Neuron (in vitro differentiated cells): Measurements from ENCODE around the gene AGO3.

Experiments used
- H2AFZ ChIP-seq: one replicate; pipeline ENCODE4 v1.6.1; 2013; ENCODE audit warnings: low read depth, mild to moderate bottlenecking, inconsistent platforms, low read length, moderate library complexity
- H3K27me3 ChIP-seq: one replicate; pipeline ENCODE4 v1.6.1; 2013; ENCODE audit warnings: low read length; ENCODE audit not compliant: insufficient read depth
- H3K36me3 ChIP-seq: one replicate; pipeline ENCODE4 v1.6.1; 2013; ENCODE audit warnings: low read length; ENCODE audit not compliant: insufficient read depth
- H3K4me1 ChIP-seq: one replicate; pipeline ENCODE4 v1.6.1; 2013; ENCODE audit warnings: low read length; ENCODE audit not compliant: insufficient read depth
- H3K4me3 ChIP-seq: 2 replicates; pipeline ENCODE4 v1.5.1; 2013; ENCODE audit warnings: mild to moderate bottlenecking, low read length, moderate library complexity
- H3K9me3 ChIP-seq: one replicate; pipeline ENCODE4 v1.6.1; 2013; ENCODE audit warnings: low read length

AGO3 gene

GRCh38 chr1:35894183-35894582 lies 36.7 kb upstream of the AGO3 start:
- Histone ChIP-seq H3K9me3 (no peaks in the 10 kb centered on the region), H3K36me3 (peaks cover 92% of the 10 kb centered on the region), H3K27me3 (no peaks in the 10 kb centered on the region), H3K4me3 (no peak overlapping the region), H2AFZ (no peak overlapping the region), H3K4me1 (no peaks in the 10 kb centered on the region)

GRCh38 chr1:35894656-35895055 lies 36.2 kb upstream of the AGO3 start:
- Histone ChIP-seq H3K4me1 (no peaks in the 10 kb centered on the region), H3K36me3 (peaks cover 93% of the 10 kb centered on the region), H3K9me3 (no peaks in the 10 kb centered on the region), H3K4me3 (no peak overlapping the region), H3K27me3 (no peaks in the 10 kb centered on the region), H2AFZ (no peak overlapping the region)

GRCh38 chr1:35899941-35900340 lies 31.0 kb upstream of the AGO3 start:
- Histone ChIP-seq H3K36me3 (peaks cover 85% of the 10 kb centered on the region), H3K9me3 (no peaks in the 10 kb centered on the region), H3K27me3 (no peaks in the 10 kb centered on the region)

GRCh38 chr1:35901235-35901634 lies 29.7 kb upstream of the AGO3 start:
- peaks cover 85% of the 10 kb centered on the region for H3K36me3 ChIP-seq
- no peaks in the 10 kb centered on the region for H3K4me1 ChIP-seq
- H3K27me3 ChIP-seq = no peaks in the 10 kb centered on the region
- no peaks in the 10 kb centered on the region for H3K9me3 ChIP-seq
- no peak overlapping the region for H2AFZ ChIP-seq
- H3K4me3 ChIP-seq = no peak overlapping the region

More at GRCh38 chr1:35899941-35900340, 31.0 kb upstream of the AGO3 start:
- Histone ChIP-seq H3K4me3 (no peak overlapping the region), H2AFZ (no peak overlapping the region), H3K4me1 (no peaks in the 10 kb centered on the region)

- H3K9me3 ChIP-seq = no peaks in the 10 kb centered on the region
- H3K4me3 ChIP-seq = no peak overlapping the region
- no peaks in the 10 kb centered on the region for H3K27me3 ChIP-seq
- H3K4me1 ChIP-seq = no peaks in the 10 kb centered on the region
- H3K36me3 ChIP-seq = peaks cover 84% of the 10 kb centered on the region
- H2AFZ ChIP-seq = no peak overlapping the region
These were observed 28.2 kb upstream of the AGO3 start for GRCh38 chr1:35902671-35903070.

GRCh38 chr1:35914717-35915116 lies 16.2 kb upstream of the AGO3 start:
- Histone ChIP-seq H3K27me3 (no peaks in the 10 kb centered on the region), H2AFZ (no peak overlapping the region), H3K4me1 (no peaks in the 10 kb centered on the region), H3K9me3 (no peaks in the 10 kb centered on the region), H3K4me3 (no peak overlapping the region), H3K36me3 (peaks cover 84% of the 10 kb centered on the region)

GRCh38 chr1:35915693-35916092 lies 15.2 kb upstream of the AGO3 start:
- Histone ChIP-seq H3K9me3 (no peaks in the 10 kb centered on the region), H3K27me3 (no peaks in the 10 kb centered on the region), H2AFZ (no peak overlapping the region), H3K36me3 (peaks cover 84% of the 10 kb centered on the region), H3K4me1 (no peaks in the 10 kb centered on the region), H3K4me3 (no peak overlapping the region)

- Histone ChIP-seq H3K4me3 (no peak overlapping the region), H3K4me1 (no peaks in the 10 kb centered on the region), H3K36me3 (peaks cover 37% of the 10 kb centered on the region), H3K27me3 (no peaks in the 10 kb centered on the region), H3K9me3 (no peaks in the 10 kb centered on the region), H2AFZ (no peak overlapping the region)
These were observed 7.1 kb upstream of the AGO3 start for GRCh38 chr1:35923791-35924221.

- H2AFZ ChIP-seq = no peak overlapping the region
- H3K27me3 ChIP-seq = no peaks in the 10 kb centered on the region
- H3K36me3 ChIP-seq = peaks cover 29% of the 10 kb centered on the region
- no peak overlapping the region for H3K4me3 ChIP-seq
- H3K9me3 ChIP-seq = no peaks in the 10 kb centered on the region
- H3K4me1 ChIP-seq = peaks cover 2% of the 10 kb centered on the region
These were observed 6.1 kb upstream of the AGO3 start for GRCh38 chr1:35924838-35925237.

- Histone ChIP-seq H3K4me3 (no peak overlapping the region), H3K9me3 (no peaks in the 10 kb centered on the region), H3K4me1 (peaks cover 6% of the 10 kb centered on the region), H3K27me3 (no peaks in the 10 kb centered on the region), H3K36me3 (peaks cover 22% of the 10 kb centered on the region), H2AFZ (no peak overlapping the region)
These were observed 5.2 kb upstream of the AGO3 start for GRCh38 chr1:35925741-35926140.

GRCh38 chr1:35927472-35927871 lies 3.4 kb upstream of the AGO3 start:
- Histone ChIP-seq H3K4me1 (peaks cover 11% of the 10 kb centered on the region), H2AFZ (no peak overlapping the region), H3K36me3 (peaks cover 10% of the 10 kb centered on the region)

GRCh38 chr1:35929730-35930592 lies 944 bp upstream of the AGO3 start:
- H3K36me3 ChIP-seq = peaks cover 6% of the 10 kb centered on the region
- H3K27me3 ChIP-seq = no peaks in the 10 kb centered on the region
- H3K9me3 ChIP-seq = no peaks in the 10 kb centered on the region
- peak overlapping the region; percentile 95 for H2AFZ ChIP-seq
- peaks cover 24% of the 10 kb centered on the region for H3K4me1 ChIP-seq
- H3K4me3 ChIP-seq = peak overlapping the region; percentile 99

More at GRCh38 chr1:35927472-35927871, 3.4 kb upstream of the AGO3 start:
- Histone ChIP-seq H3K9me3 (no peaks in the 10 kb centered on the region), H3K4me3 (no peak overlapping the region), H3K27me3 (no peaks in the 10 kb centered on the region)

- peaks cover 5% of the 10 kb centered on the region for H3K36me3 ChIP-seq
- peak overlapping the region; percentile 99 for H3K4me3 ChIP-seq
- no peaks in the 10 kb centered on the region for H3K27me3 ChIP-seq
- peaks cover 36% of the 10 kb centered on the region for H3K4me1 ChIP-seq
- H3K9me3 ChIP-seq = no peaks in the 10 kb centered on the region
- peak overlapping the region; percentile 95 for H2AFZ ChIP-seq
These were observed 697 bp downstream of the AGO3 start for GRCh38 chr1:35931446-35932157.
